Measurements from ENCODE around the gene NDUFAF3.

NDUFAF3 gene

GRCh38 chr3:48982686-48983085 is 39.2 kb upstream of the NDUFAF3 start:
- H3K27me3 ChIP-seq (ENCODE audit: insufficient read depth, low read length, poor library complexity): no peaks in the 10 kb centered on the region

GRCh38 chr3:48983096-48983495 is 38.8 kb upstream of the NDUFAF3 start:
- no CpG with 5 or more reads among the region's 4 CpGs for WGBS (ENCODE audit: extremely low coverage, insufficient coverage, low lambda C conversion rate)
- peaks cover 17% of the 10 kb centered on the region for H3K36me3 ChIP-seq (ENCODE audit: control insufficient read depth, insufficient read depth, low read length)
- no peaks in the 10 kb centered on the region for H3K27me3 ChIP-seq (ENCODE audit: insufficient read depth, low read length, poor library complexity)

More at GRCh38 chr3:48982686-48983085, 39.2 kb upstream of the NDUFAF3 start:
- Histone ChIP-seq H2BK5ac (ENCODE audit: low read length) (no peak overlapping the region), H3K23ac (ENCODE audit: low read length) (no peak overlapping the region), H3K9ac (ENCODE audit: low read length) (no peak overlapping the region), H2AK5ac (ENCODE audit: low read length) (no peak overlapping the region), H4K8ac (ENCODE audit: low read depth, low read length) (no peak overlapping the region), H3K27ac (ENCODE audit: low read depth, low read length) (no peak overlapping the region), H3K4me2 (ENCODE audit: low read length) (no peak overlapping the region), H3K56ac (ENCODE audit: low read length) (no peak overlapping the region), H3K36me3 (ENCODE audit: control insufficient read depth, insufficient read depth, low read length) (peaks cover 17% of the 10 kb centered on the region), H3K4me1 (ENCODE audit: control insufficient read depth, low read depth, low read length) (no peaks in the 10 kb centered on the region), H3K79me2 (ENCODE audit: control insufficient read depth, insufficient read depth, low read length) (no peaks in the 10 kb centered on the region), H3K4me3 (ENCODE audit: low read length) (no peak overlapping the region), H2BK120ac (ENCODE audit: low read depth, low read length) (no peak overlapping the region), H3K79me1 (ENCODE audit: low read length) (no peaks in the 10 kb centered on the region), H3K18ac (ENCODE audit: low read length) (no peak overlapping the region), H3K4ac (ENCODE audit: low read depth, low read length) (no peak overlapping the region), H4K5ac (ENCODE audit: low read length) (no peak overlapping the region), H2BK15ac (replicated peaks; ENCODE audit: low read depth) (no peak overlapping the region)
- WGBS (ENCODE audit: extremely low coverage, insufficient coverage, low lambda C conversion rate): no CpG with 5 or more reads among the region's 5 CpGs
- no peak for DNase-seq

GRCh38 chr3:48984663-48985062 is 37.3 kb upstream of the NDUFAF3 start:
- Histone ChIP-seq H3K79me2 (ENCODE audit: control insufficient read depth, insufficient read depth, low read length) (no peaks in the 10 kb centered on the region), H3K4me3 (ENCODE audit: low read length) (no peak overlapping the region), H3K4ac (ENCODE audit: low read depth, low read length) (no peak overlapping the region), H2BK15ac (replicated peaks; ENCODE audit: low read depth) (no peak overlapping the region), H4K5ac (ENCODE audit: low read length) (no peak overlapping the region), H3K4me1 (ENCODE audit: control insufficient read depth, low read depth, low read length) (no peaks in the 10 kb centered on the region), H4K8ac (ENCODE audit: low read depth, low read length) (no peak overlapping the region), H3K23ac (ENCODE audit: low read length) (no peak overlapping the region), H2BK5ac (ENCODE audit: low read length) (no peak overlapping the region), H3K79me1 (ENCODE audit: low read length) (peaks cover 2% of the 10 kb centered on the region), H3K27me3 (ENCODE audit: insufficient read depth, low read length, poor library complexity) (no peaks in the 10 kb centered on the region), H2BK120ac (ENCODE audit: low read depth, low read length) (no peak overlapping the region), H2AK5ac (ENCODE audit: low read length) (no peak overlapping the region), H3K18ac (ENCODE audit: low read length) (no peak overlapping the region), H3K9ac (ENCODE audit: low read length) (no peak overlapping the region), H3K27ac (ENCODE audit: low read depth, low read length) (no peak overlapping the region), H3K36me3 (ENCODE audit: control insufficient read depth, insufficient read depth, low read length) (peaks cover 14% of the 10 kb centered on the region), H3K4me2 (ENCODE audit: low read length) (no peak overlapping the region), H3K56ac (ENCODE audit: low read length) (no peak overlapping the region)
- no peak for DNase-seq

More at GRCh38 chr3:48983096-48983495, 38.8 kb upstream of the NDUFAF3 start:
- Histone ChIP-seq H4K8ac (ENCODE audit: low read depth, low read length) (no peak overlapping the region), H3K9ac (ENCODE audit: low read length) (no peak overlapping the region), H3K4me3 (ENCODE audit: low read length) (no peak overlapping the region), H3K23ac (ENCODE audit: low read length) (no peak overlapping the region), H3K18ac (ENCODE audit: low read length) (no peak overlapping the region), H4K5ac (ENCODE audit: low read length) (no peak overlapping the region), H3K4me2 (ENCODE audit: low read length) (no peak overlapping the region), H2BK120ac (ENCODE audit: low read depth, low read length) (no peak overlapping the region), H2BK15ac (replicated peaks; ENCODE audit: low read depth) (no peak overlapping the region), H3K79me2 (ENCODE audit: control insufficient read depth, insufficient read depth, low read length) (no peaks in the 10 kb centered on the region), H3K79me1 (ENCODE audit: low read length) (no peaks in the 10 kb centered on the region), H3K4me1 (ENCODE audit: control insufficient read depth, low read depth, low read length) (no peaks in the 10 kb centered on the region), H2AK5ac (ENCODE audit: low read length) (no peak overlapping the region), H3K4ac (ENCODE audit: low read depth, low read length) (no peak overlapping the region), H2BK5ac (ENCODE audit: low read length) (no peak overlapping the region), H3K56ac (ENCODE audit: low read length) (no peak overlapping the region), H3K27ac (ENCODE audit: low read depth, low read length) (no peak overlapping the region)
- no peak for DNase-seq

GRCh38 chr3:48985831-48986376 is 36.0 kb upstream of the NDUFAF3 start:
- H3K27me3 ChIP-seq (ENCODE audit: insufficient read depth, low read length, poor library complexity): no peaks in the 10 kb centered on the region
- H3K23ac ChIP-seq (ENCODE audit: low read length): no peak overlapping the region
- H3K4me3 ChIP-seq (ENCODE audit: low read length): no peak overlapping the region
- H2BK5ac ChIP-seq (ENCODE audit: low read length): no peak overlapping the region
- no peak overlapping the region for H3K27ac ChIP-seq (ENCODE audit: low read depth, low read length)
- H3K9ac ChIP-seq (ENCODE audit: low read length): no peak overlapping the region
- no peak overlapping the region for H2BK15ac ChIP-seq (replicated peaks; ENCODE audit: low read depth)
- DNase-seq: no peak
- H4K5ac ChIP-seq (ENCODE audit: low read length): no peak overlapping the region
- no peaks in the 10 kb centered on the region for H3K79me2 ChIP-seq (ENCODE audit: control insufficient read depth, insufficient read depth, low read length)
- no peak overlapping the region for H3K18ac ChIP-seq (ENCODE audit: low read length)
- no peak overlapping the region for H3K4me2 ChIP-seq (ENCODE audit: low read length)
- no CpG with 5 or more reads among the region's 7 CpGs for WGBS (ENCODE audit: extremely low coverage, insufficient coverage, low lambda C conversion rate)
- H2AK5ac ChIP-seq (ENCODE audit: low read length): no peak overlapping the region
- H3K36me3 ChIP-seq (ENCODE audit: control insufficient read depth, insufficient read depth, low read length): peaks cover 12% of the 10 kb centered on the region
- peaks cover 2% of the 10 kb centered on the region for H3K79me1 ChIP-seq (ENCODE audit: low read length)
- no peak overlapping the region for H3K4ac ChIP-seq (ENCODE audit: low read depth, low read length)
- H4K8ac ChIP-seq (ENCODE audit: low read depth, low read length): no peak overlapping the region
- peaks cover under 1% of the 10 kb centered on the region for H3K4me1 ChIP-seq (ENCODE audit: control insufficient read depth, low read depth, low read length)
- no peak overlapping the region for H2BK120ac ChIP-seq (ENCODE audit: low read depth, low read length)
- no peak overlapping the region for H3K56ac ChIP-seq (ENCODE audit: low read length)

- Histone ChIP-seq H3K18ac (ENCODE audit: low read length) (no peak overlapping the region), H3K4me2 (ENCODE audit: low read length) (peak overlapping the region; percentile 92), H3K4ac (ENCODE audit: low read depth, low read length) (no peak overlapping the region), H3K36me3 (ENCODE audit: control insufficient read depth, insufficient read depth, low read length) (peaks cover 3% of the 10 kb centered on the region), H3K23ac (ENCODE audit: low read length) (no peak overlapping the region), H3K4me1 (ENCODE audit: control insufficient read depth, low read depth, low read length) (peaks cover 3% of the 10 kb centered on the region), H2BK15ac (replicated peaks; ENCODE audit: low read depth) (no peak overlapping the region), H2BK120ac (ENCODE audit: low read depth, low read length) (no peak overlapping the region), H3K27me3 (ENCODE audit: insufficient read depth, low read length, poor library complexity) (no peaks in the 10 kb centered on the region), H3K79me1 (ENCODE audit: low read length) (peaks cover 6% of the 10 kb centered on the region), H4K5ac (ENCODE audit: low read length) (no peak overlapping the region), H3K9ac (ENCODE audit: low read length) (peak overlapping the region; percentile 91), H2AK5ac (ENCODE audit: low read length) (no peak overlapping the region), H3K4me3 (ENCODE audit: low read length) (peak overlapping the region; percentile 67), H3K79me2 (ENCODE audit: control insufficient read depth, insufficient read depth, low read length) (peaks cover 3% of the 10 kb centered on the region), H2BK5ac (ENCODE audit: low read length) (no peak overlapping the region), H3K56ac (ENCODE audit: low read length) (peak overlapping the region; percentile 92), H3K27ac (ENCODE audit: low read depth, low read length) (peak overlapping the region; percentile 23), H4K8ac (ENCODE audit: low read depth, low read length) (no peak overlapping the region)
- DNase-seq: peak; percentile 65
- no CpG with 5 or more reads among the region's 21 CpGs for WGBS (ENCODE audit: extremely low coverage, insufficient coverage, low lambda C conversion rate)
Measured at GRCh38 chr3:48989126-48989795, 32.7 kb upstream of the NDUFAF3 start.

All from mesendoderm (in vitro differentiated cells).